Measurements from ENCODE around the gene NUP214.
A peak's percentile ranks its signal among the peaks of the same experiment; 100 is the strongest.
"Not testable (repeated sequence)": the region's sequence is repeated elsewhere in the genome, so short reads cannot be mapped to it uniquely, and the experiment has no call there.

Gene NUP214

DNA sequence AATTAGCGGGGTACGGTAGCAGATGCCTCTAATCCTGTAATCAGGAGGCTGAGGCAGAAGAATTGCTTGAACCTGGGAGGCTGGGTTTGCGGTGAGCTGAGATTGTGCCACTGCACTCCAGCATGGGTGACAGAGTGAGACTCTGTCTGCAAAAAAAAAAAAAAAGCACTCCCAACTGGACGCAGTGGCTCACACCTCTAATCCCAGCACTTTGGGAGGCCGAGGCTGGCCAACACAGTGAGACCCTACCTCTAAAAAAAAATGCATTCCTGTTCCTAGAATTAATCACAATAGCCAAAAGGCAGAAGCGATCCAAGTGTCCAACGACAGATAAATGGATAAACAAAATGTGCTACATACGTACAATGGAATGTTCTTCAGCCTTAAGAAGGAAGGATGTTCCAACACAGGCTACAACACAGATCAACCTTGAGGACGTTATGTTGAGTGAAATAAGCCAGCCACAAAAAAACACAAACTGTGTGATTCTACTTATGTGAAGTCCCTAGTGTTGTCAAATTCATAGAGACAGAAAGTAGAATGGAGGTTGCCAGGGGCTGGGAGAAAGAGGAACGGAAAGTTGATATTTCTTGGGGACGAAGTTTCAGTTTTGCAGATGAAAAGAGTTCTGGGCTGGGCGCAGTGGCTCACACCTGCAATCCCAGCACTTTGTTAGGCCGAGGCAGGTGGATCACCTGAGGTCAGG, 137.1 kb downstream of the NUP214 start:
- DNase-seq, result no peak

DNA sequence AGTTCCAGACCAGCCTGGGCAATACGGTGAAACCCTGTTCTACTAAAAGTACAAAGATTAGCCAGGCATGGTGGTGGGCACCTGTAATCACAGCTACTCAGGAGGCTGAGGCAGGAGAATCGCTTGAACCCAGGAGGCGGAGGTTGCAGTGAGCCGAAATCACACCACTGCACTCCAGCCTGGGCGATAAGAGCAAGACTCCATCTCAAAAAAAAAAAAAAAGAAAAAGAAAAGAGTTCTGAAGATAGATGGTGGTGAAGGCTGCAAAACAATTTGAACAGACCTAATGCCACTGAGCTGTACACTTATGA, 137.6 kb downstream of the NUP214 start:
- not testable (repeated sequence) for DNase-seq

DNA sequence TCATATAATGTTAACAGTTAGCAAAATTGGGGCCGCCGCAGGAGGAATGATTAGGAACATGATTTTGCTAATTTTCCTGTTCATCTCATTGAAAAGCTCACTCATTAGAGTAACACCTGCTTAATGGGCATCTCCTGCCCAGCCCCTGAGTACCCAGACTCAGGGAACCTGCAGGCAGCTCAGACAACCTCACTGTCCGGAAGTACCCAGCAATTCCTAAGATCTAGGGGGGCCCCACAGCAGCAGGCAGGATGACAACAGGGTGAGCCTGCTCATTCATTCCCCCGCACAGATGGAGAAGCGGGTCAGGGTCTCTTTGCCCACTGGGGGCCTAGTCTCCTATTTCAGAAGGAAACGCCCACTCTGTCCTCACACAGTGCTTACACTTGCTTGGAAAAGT, 138.3 kb downstream of the NUP214 start:
- no peak for DNase-seq

DNA sequence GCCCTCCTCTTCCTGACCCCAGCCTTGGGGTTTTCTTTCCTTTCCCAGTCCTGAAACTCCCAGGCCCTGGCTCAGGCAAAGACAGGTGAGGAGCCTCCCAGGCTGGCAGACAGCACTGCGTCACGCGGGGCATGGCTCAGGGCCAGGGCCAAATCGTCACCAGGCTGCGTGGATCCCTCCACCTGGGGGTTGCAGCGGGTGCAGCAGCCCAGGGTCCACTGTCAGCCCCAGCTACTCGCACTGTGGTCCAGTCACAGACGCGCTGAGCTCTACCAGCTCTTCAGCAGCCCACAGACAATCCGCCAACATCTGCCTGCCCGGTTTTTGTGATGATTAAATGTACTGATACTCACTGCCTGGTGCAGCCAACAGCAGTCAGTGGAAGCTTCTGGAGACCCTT, 138.8 kb downstream of the NUP214 start:
- no peak for DNase-seq

DNA sequence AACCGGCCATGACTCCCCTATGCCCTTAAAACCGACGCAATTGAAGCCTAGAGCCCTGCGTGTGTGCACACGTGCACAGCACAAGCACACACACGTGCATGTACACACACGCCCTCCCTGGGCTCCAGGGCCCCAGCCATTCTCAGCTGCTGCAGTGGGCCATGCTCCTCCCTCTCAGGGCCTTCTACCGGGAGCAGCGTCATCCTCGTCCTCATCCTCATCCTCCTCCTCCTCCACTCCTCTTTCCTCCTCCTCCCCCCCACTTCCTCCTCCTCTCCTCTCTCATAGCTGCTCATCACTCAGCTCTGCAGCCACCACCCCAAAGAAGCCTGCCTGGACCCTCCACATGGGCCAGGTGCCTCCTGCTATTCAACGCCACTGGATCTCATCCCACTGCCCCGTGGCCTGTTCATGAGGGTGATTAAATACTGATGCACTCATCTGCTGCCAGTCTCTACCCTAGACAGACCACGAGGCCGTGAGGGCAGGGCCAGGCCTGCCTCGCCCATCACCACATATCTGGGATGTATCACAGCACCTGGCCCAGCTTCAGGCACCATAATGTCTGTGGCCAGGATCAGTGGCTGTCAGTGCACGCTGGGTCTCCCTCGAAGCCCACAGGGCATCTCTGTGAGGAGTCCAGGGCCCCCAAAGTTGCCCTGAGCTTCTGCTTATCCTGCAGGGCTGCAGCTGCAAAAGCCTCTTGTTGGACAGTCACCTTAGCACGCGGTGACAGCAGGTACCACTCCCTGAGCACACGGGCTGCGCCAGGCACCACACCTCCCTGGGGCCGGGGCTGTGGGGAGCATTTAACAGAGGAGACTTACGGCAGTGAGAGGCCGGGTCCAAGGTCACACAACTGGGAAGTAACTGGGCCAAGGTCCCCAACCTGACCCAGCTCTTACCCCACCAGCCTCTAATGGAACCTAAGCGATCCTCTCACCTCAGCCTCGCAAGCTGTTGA, 141.2 kb downstream of the NUP214 start:
- DNase-seq, result no peak

DNA sequence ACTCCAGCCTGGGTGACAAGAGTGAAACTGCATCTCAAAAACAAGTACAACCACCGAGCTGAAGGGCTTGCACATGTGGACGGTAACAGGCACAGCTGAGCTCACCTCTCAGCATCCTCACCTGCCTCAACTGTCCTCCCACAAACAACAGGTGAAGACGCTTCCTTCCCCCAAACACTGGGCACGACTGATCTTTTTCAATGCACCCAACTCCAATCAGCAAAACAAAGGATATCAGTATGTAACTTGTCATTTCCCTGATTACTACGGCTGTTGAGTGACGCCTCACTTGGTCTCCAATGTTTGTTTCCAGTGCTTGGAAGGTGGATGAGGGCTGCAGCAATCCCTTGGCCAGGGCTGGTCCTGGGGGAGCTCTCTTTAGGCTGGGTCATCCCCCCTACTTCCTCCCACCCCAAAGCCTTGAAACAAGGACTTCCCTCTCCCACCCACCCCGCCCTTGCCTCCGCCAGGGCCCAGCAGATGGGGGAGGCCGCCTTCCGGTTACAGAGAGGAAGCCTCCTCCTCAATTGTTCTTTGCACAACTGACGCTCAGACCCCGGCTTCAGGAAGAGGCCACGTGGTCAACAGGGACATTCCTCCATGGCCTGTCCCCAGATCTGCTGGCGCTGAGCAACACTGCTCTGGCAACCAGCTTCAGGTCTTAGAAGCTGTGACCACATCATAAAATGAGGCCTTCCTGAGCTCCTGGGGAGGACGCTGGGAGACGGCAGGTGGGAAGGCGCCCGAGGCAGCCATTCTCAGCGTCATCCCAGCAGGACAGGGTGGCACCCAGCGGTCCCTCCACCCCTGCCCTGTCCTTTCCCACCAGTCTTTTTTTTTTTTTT, 145.0 kb downstream of the NUP214 start:
- DNase-seq, result no peak

DNA sequence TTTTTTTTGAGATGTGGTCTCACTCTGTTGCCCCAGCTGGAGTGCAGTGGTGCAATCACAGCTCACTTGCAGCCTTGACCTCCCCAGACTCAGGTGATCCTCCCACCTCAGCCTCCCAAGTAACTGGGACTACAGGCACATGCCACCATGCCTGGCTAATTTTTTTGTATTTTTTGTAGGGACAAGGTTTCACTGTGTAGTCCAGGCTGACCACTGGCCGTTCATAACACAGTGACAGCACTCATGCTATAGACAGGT, 145.6 kb downstream of the NUP214 start:
- not testable (repeated sequence) for DNase-seq

DNA sequence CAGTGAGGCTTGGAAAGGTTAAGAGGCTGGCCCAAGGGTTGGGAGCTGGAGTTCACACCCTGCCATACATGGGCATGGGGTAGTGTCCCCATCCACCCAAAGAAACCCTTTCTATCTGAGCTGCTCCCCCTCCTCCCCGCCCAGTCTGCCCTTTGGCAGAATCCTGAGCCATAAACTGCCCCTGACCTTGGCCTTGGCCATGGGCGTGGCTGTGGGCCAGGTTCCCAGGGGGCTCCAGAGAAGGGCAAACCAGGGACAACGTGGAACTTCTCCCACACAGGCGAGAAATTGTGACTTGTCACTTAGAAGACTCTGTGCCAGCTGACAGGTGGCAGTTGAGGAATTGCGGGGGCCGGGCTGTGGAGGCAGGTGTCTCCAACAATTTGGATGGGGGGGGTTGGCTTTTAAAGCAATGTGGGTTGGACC, 146.1 kb downstream of the NUP214 start:
- DNase-seq, result no peak

DNA sequence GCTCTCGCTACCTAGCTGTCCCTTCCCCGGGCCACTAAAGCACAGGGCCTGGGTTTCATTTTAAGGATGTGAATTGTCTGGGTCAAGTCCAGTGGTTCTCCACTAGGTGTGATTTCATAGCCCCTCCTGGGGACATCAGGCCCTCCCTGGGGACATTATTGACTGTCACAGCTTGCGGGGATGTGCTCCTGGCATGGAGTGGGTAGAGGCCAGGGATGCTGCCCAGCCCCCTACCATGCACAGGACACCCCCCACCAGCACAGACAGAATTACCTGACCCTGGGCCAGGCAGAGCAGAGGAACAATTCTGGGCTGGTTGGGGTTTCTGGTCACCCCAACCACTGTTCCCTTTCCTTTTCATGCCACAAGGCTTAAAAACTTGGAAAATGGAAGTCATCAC, 146.8 kb downstream of the NUP214 start:
- no peak for DNase-seq

DNA sequence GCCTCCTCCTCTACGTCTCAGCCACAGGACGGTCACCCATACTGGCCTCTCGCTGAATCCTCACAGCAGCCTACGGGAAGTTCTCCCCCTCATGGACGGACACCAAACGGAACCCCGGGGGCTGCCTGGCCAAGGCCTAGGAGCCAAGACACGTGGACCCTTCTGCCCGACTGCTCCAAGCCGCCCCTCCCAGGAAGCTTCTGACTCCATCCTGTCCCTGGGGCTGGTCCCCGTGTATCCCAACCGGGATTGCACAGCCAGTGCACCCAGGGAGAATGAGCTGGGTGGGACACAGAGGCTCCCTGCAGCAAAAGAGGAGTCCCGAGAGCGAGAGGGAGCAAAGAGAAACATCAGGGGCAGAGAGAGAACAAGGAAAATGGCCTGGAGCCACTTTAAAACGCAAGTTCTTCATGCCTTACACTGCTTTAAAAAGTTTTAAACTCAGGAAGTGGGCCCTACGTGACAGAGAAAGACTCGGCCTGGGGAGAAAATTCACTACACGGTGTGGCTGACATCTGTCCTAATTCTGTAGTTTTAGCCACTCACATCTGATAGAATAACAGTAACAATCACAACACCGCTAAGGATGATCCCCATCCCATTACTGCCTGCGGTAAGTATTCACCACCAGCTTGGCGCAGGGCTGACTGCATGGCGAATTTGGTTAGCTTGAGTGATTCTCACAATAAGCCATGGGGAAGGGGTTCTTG, 147.9 kb downstream of the NUP214 start:
- no peak for DNase-seq

DNA sequence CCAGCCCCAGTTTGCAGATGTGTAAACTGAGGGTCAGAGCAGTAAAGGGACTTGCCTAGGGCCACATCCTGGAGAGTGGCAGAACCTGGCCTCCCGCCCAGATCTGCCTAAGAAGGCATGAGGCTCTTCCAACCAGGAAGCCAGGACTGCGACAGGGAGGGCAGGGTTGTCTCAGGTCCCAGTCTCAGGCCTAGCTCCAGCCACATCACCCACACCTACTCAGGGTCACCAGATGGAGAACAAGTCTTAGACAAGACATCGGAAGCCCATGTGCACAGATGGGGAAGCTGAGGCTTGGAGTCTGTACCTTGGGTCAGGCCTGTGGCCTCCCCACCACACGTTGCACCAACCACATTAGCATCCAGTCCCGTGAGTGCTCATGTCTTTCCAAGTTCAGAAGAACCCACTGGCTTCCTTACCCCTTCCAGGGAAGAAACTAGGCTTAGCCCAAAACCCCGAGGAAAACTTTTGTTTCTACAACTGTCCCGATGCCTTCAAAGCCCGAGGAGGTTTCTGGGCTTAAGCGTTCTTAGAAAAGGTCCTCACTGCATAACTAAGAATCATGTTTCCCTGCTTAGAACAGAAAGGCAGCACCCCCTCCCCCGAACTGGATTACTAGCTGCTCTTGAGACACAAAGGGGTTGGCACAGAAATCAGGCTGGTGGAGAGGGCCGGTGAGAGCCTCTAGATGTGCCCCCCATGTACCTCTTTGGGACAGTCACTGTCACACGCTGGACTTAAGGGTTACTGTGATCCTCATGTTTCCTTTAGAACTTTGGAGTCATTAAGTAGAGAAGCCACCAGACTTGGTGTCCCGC, 148.7 kb downstream of the NUP214 start:
- no peak for DNase-seq

DNA sequence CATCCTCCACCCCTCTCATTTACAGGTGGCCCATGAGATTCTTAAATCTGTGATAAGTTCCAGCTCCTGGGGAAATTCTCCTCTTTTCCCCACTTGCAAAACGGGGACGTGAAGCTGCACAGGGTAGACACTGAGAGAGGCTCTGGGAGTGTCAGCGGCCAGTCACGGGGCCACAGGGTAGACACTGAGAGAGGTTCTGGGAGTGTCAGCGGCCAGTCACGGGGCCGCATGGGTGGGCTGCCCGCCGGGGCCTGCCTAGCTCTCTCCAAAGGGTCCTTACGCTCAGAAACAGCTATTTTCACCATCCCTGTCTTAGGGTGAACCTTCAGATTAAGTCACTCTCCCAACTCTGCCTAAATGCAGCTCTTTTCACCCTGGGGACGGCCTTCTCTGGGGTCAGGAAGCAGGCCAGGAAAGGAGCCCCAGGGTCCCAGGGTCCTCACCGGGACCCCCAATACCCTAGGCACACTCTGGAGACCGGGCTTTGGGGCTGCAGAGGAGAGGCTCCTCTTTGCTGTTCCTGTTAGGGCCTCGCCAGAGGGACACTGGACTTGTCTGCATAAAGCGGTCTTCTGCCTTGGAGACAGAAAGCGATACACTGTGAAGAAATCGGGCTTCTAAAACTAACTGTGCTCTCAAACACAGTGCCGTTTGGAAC, 149.4 kb downstream of the NUP214 start:
- DNase-seq, result no peak

DNA sequence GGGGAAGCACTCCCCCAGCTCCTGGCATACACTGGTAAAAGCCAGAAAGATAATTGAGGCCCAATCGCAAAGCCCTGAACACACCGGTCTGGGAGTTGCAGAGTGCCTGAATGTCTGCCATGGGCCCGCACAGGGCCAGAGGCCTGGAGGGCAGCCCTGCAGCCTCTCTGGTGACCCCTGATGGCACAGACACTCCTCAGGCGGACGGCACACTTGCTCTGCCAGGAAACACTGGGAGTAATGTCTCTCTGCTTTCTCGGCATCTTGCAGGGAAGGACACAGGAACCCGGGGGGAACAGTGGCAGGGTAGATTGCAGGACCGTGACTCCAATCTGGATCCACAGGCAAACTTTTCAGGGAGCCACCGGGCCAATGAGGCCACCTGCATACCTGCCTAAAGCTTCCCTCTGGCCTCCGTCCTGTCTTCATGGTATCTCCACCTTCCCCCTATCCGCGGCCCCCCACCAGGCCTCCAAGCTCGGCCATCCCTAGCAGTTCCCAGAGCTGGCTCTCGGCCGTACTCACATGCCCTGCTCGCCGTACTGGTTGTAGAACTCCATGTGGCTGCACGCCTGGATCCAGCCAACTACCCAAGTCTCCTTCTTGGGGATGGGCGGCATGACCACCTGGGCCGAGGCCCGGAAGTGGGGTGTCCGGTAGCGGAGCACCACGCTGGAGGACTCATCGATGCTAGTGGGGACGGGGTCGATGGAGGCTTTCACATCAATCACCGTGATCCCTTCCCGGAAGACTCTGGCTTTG, 150.1 kb downstream of the NUP214 start:
- DNase-seq, result no peak

DNA sequence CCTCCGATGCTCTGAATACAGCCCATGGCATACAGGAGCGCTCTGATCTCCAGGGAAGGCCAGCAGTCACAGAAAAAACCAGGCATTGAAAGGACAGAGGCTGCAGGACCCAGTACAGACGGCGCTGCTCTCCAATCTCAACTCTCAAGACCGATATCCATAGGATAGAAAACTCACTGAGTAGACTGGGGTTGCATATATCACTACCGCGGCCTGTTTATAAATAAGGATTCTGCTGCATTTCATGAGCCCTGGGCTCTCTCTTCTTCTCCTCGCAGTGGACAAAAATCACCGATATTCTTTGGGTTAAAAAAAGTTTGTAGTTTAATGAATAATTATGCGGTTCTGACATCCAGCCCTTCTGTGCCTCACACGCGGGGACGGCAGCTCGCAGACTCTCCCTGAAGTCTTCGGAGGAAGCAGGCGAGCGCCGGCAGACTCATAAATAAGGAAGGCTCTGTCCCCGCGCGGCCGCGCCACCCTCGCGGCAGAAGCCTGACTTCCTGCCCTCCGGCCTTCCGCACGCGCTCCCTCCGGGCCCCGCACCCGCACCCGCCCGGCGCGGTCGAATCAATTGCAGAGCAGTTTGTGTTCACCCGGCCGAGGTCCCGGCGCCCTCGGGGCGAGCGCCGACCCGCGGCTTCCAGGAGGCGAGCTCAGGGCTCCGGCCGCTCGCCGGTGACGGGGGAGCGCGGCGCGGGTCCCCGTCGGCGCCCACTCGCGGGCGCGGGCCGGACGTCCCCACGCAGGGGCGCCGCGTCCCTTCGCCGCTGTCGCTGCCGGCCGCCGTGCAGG, 150.9 kb downstream of the NUP214 start, which contains the start of gene FAM78A:
Gene FAM78A, minus strand, starts transcription at position 417 of the 795 bp plus-strand sequence. Its CDS starts 331 bp downstream, at position 86.
- no peak for DNase-seq

DNA sequence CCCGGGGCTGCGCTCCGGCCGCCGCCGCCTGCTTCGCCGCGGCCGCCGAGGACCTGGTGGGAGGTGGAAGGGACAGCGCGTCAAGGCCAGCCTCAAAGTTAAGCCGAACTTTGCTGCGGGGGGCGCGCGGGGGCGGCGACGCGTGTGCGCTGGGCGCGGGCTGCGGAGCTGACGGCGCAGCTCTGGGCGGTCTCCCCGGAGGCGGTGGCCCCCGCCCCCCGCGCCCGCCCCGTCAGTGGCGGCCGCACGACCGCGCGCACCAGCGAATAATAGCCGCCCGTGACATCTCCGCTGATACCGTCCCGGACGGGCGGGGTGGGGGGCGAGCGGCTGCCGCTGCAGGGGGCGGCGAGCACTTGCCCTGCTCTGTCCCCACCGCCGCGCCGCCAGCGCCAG, 151.5 kb downstream of the NUP214 start:
- no peak for DNase-seq

DNA sequence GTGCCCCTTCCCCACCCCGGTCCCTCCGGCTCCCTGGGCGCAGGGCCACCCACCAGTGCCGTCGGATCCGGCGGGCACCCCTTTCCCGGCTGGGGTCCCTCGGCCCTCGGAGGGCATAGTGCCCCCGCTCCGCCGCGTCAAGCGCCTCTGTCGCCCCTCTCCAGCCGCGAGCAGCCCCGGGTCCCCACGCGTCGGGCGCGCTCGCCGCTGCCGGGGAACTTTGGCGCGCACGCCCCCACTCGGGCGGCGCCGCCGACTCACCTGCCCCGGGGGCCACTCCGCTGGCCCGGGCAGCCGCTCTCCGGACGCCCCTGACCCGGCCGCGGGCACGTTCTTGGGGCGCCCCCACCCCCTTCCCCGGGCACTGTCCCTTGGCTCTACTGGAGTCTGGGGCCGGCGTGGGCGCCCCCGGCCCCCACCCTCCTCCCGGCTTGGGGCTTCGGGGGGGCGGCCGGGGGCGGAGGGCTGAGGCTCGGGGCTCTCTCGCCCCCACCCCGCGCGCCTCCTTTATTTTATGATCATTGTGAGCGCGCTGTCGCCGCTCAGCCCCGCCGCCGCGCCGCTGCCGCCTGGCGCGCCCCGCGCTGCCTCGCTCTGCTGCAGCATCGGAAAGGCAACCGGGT, 152.0 kb downstream of the NUP214 start:
- DNase-seq, result no peak

DNA sequence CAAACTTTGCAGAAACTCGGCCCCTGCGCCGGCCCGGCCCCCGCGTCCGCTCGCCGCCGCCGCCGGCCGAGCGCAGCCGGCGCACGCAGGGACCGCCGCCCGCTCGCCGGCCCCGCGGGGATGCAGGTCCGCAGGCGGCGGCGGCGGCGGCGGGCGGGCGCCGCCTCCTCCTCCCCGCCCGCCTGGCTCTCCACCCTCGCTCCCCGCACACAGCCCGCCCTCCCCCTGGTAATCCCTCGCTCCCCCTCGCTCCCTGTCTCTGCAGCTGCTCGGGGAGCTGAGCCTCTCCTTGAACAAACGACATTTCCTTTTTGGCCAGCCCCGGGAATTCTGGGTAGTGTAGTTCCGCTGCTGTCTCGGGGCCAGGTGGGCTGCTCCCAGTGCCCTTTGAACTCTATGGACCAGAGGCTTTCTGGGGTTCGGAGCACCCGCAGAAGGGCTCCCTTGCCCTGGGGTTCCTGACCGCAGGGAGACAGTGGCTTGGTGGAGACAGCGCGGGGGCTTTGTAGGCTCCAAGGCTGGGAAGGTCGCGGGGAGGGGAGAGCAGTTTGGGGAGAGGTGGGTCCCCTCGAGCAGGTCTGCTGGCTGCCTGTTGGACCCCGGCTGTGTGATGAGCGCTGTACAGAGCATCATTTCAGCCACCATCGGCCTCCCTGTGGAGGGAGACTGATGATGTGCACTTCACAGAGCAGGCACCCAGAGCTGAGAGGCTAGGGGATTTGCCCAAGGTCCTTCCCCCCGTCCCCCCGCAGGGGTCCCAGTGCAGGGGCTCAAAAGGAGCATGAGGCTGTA, 152.7 kb downstream of the NUP214 start:
- peak; percentile 83 for DNase-seq

DNA sequence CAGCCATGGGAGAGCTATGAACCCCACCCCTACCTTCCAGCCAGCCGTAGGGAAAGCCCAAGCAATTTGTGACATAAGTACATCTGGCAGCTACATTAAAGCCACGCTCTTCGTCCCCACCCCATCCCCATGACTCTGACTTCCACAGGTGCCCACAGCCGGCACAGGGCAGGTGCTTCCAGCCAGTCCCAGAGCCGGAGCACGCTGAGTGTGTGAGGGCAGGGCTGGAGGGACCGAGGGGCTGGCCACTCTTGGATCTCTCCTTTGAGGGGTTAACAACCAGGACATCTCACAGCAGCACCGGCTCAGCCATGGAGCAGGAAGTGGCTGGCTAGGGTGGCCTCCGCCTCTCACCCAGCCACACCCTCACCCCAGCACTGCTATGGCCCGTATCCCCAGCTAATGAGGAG, 153.3 kb downstream of the NUP214 start:
- DNase-seq, result no peak
